ENCODE data around the gene RABGEF1. TPM values are rescaled to one million over a fixed set of nuclear protein-coding genes. Genes with fewer than 3 reads are reported as not detected.
"Not testable (repeated sequence)": the region's sequence is repeated elsewhere in the genome, so short reads cannot be mapped to it uniquely, and the experiment has no call there.

RABGEF1 gene
- total and polyA plus RNA-seq, 5 experiments from 2014 or later = 17.5 to 27.5 (median 23.0) TPM

- H3K27me3 Mint-ChIP-seq = no peaks in the 10 kb centered on the region
- POLR2A ChIA-PET = interaction anchor here (0.6 to 3.4 kb wide), 2 partner anchors 41 to 83 kb away, joined by 3 to 16 read pairs; no protein-coding TSS in a partner anchor
- H3K9me3 Mint-ChIP-seq = peaks cover 0 to 15% (median 1%) of the 10 kb centered on the region in 9 donors
- DNase-seq (no peak), ATAC-seq (no peak)
- H3K27ac Mint-ChIP-seq = peak overlapping the region in 6 of 10 donors; percentile 34 to 87 (median 74)
- peaks cover 29 to 56% (median 53%) of the 10 kb centered on the region in 4 donors for H3K4me1 Mint-ChIP-seq
- H3K36me3 Mint-ChIP-seq = peaks cover 6 to 19% (median 11%) of the 10 kb centered on the region in 3 donors
- H3K4me3 Mint-ChIP-seq = peak overlapping the region in 4 of 10 donors; percentile 12 to 56 (median 30)
These were observed 2.9 kb upstream of the RABGEF1 start for GRCh38 chr7:66737667-66738066.

- Mint-ChIP-seq H3K27ac (peak overlapping the region; percentile 90 to 99 (median 97)), H3K9me3 (peaks cover 0 to 15% (median 1%) of the 10 kb centered on the region in 9 donors), H3K27me3 (no peaks in the 10 kb centered on the region), H3K4me1 (peaks cover 25 to 60% (median 55%) of the 10 kb centered on the region in 4 donors), H3K36me3 (peaks cover 6 to 18% (median 11%) of the 10 kb centered on the region in 3 donors), H3K4me3 (peak overlapping the region; percentile 90 to 99 (median 94))
- POLR2A ChIA-PET = interaction anchor here (0.7 to 3.4 kb wide), 11 partner anchors 69 to 256 kb away, joined by 3 to 16 read pairs (median 6); partner anchors contain the start of genes KCTD7, SBDS, TMEM248 and TYW1
- no peak for DNase-seq
- no peak for ATAC-seq
These were observed 1.1 kb upstream of the RABGEF1 start for GRCh38 chr7:66739477-66739876.

GRCh38 chr7:66739953-66740301, 606 bp upstream of the RABGEF1 start:
- no peaks in the 10 kb centered on the region for H3K27me3 Mint-ChIP-seq
- POLR2A ChIA-PET = interaction anchor here (0.7 to 3.4 kb wide), 13 partner anchors 29 to 256 kb away, joined by 3 to 16 read pairs (median 6); partner anchors contain the start of genes KCTD7, SBDS, TMEM248 and TYW1
- peak overlapping the region; percentile 90 to 99 (median 94) for H3K4me3 Mint-ChIP-seq
- H3K4me1 Mint-ChIP-seq = peaks cover 25 to 63% (median 56%) of the 10 kb centered on the region in 4 donors
- peak in 1 of 10 donors; percentile 10 for DNase-seq
- H3K36me3 Mint-ChIP-seq = peaks cover 6 to 14% (median 11%) of the 10 kb centered on the region in 3 donors
- peak in 1 of 2 donors; percentile 5 for ATAC-seq
- H3K27ac Mint-ChIP-seq = peak overlapping the region; percentile 90 to 99 (median 97)
- H3K9me3 Mint-ChIP-seq = peaks cover 0 to 15% (median 1%) of the 10 kb centered on the region in 9 donors

- POLR2A ChIA-PET = interaction anchor here (0.6 to 3.4 kb wide), 13 partner anchors 11 to 536 kb away, joined by 3 to 16 read pairs (median 6); partner anchors contain the start of genes SBDS, TMEM248, TPST1 and TYW1
- H3K27me3 Mint-ChIP-seq, H3K36me3 Mint-ChIP-seq, H3K9me3 Mint-ChIP-seq: not testable (repeated sequence)
- H3K4me1 Mint-ChIP-seq = peaks cover 18 to 65% (median 50%) of the 10 kb centered on the region in 4 donors
- peak overlapping the region in 9 of 10 donors; percentile 87 to 99 (median 96) for H3K27ac Mint-ChIP-seq
- peak overlapping the region; percentile 84 to 99 (median 94) for H3K4me3 Mint-ChIP-seq
- DNase-seq = peak in 8 of 10 donors; percentile 13 to 72 (median 35)
- ATAC-seq = peak; percentile 19 to 20
These were observed 612 bp downstream of the RABGEF1 start for GRCh38 chr7:66740980-66741709.

- Mint-ChIP-seq H3K27ac (peak overlapping the region in 8 of 10 donors; percentile 87 to 99 (median 97)), H3K36me3 (peaks cover 0 to 6% (median 0%) of the 10 kb centered on the region in 3 donors), H3K4me3 (peak overlapping the region; percentile 84 to 99 (median 94)), H3K27me3 (no peaks in the 10 kb centered on the region), H3K4me1 (peaks cover 15 to 64% (median 48%) of the 10 kb centered on the region in 4 donors), H3K9me3 (no peaks in the 10 kb centered on the region)
- DNase-seq (no peak), ATAC-seq (no peak)
- POLR2A ChIA-PET = interaction anchor here (1.1 to 2.6 kb wide), 4 partner anchors 11 to 248 kb away, joined by 3 to 7 read pairs (median 4); partner anchors contain the start of gene TMEM248
These were observed 1.1 kb downstream of the RABGEF1 start for GRCh38 chr7:66741710-66742049.

GRCh38 chr7:66742298-66742697, 1.8 kb downstream of the RABGEF1 start:
- Mint-ChIP-seq H3K4me1 (peaks cover 11 to 65% (median 45%) of the 10 kb centered on the region in 4 donors), H3K4me3 (peak overlapping the region in 9 of 10 donors; percentile 35 to 99 (median 66)), H3K27ac (peak overlapping the region; percentile 12 to 98 (median 76))
- not testable (repeated sequence) for H3K9me3 Mint-ChIP-seq, H3K36me3 Mint-ChIP-seq, ATAC-seq, H3K27me3 Mint-ChIP-seq, DNase-seq
- POLR2A ChIA-PET = interaction anchor here (1.1 kb wide), 1 partner anchor 179 kb away, joined by 3 read pairs; the partner anchor contains the start of gene TMEM248

- H3K9me3 Mint-ChIP-seq = no peaks in the 10 kb centered on the region
- POLR2A ChIA-PET = interaction anchor here (1.2 kb wide), 1 partner anchor 14 kb away, joined by 3 read pairs; no protein-coding TSS in a partner anchor
- H3K27me3 Mint-ChIP-seq = no peaks in the 10 kb centered on the region
- H3K27ac Mint-ChIP-seq = peak overlapping the region in 3 of 10 donors; percentile 20 to 74 (median 31)
- H3K4me3 Mint-ChIP-seq = peak overlapping the region in 3 of 10 donors; percentile 8 to 60 (median 29)
- ATAC-seq (no peak), DNase-seq (no peak)
- peaks cover 0 to 15% (median 2%) of the 10 kb centered on the region in 3 donors for H3K36me3 Mint-ChIP-seq
- peaks cover 18 to 65% (median 50%) of the 10 kb centered on the region in 4 donors for H3K4me1 Mint-ChIP-seq
These were observed 3.4 kb downstream of the RABGEF1 start for GRCh38 chr7:66743920-66744319.

GRCh38 chr7:66747385-66747784, 6.9 kb downstream of the RABGEF1 start:
- H3K27ac Mint-ChIP-seq = no peak overlapping the region
- no peak for DNase-seq
- ATAC-seq = no peak
- H3K4me1 Mint-ChIP-seq = peaks cover 9 to 65% (median 48%) of the 10 kb centered on the region in 4 donors
- peak overlapping the region in 1 of 10 donors; percentile 6 for H3K4me3 Mint-ChIP-seq
- no peaks in the 10 kb centered on the region for H3K9me3 Mint-ChIP-seq
- POLR2A ChIA-PET = no interaction called here
- H3K36me3 Mint-ChIP-seq = peaks cover 0 to 22% (median 5%) of the 10 kb centered on the region in 3 donors
- no peaks in the 10 kb centered on the region for H3K27me3 Mint-ChIP-seq

GRCh38 chr7:66747881-66748511, 7.5 kb downstream of the RABGEF1 start:
- peaks cover 15 to 67% (median 48%) of the 10 kb centered on the region in 4 donors for H3K4me1 Mint-ChIP-seq
- no peak for DNase-seq
- no peak for ATAC-seq
- H3K4me3 Mint-ChIP-seq = peak overlapping the region in 1 of 10 donors; percentile 25
- H3K27me3 Mint-ChIP-seq = no peaks in the 10 kb centered on the region
- H3K9me3 Mint-ChIP-seq = no peaks in the 10 kb centered on the region
- H3K27ac Mint-ChIP-seq = peak overlapping the region in 1 of 10 donors; percentile 10
- H3K36me3 Mint-ChIP-seq = peaks cover 0 to 22% (median 5%) of the 10 kb centered on the region in 3 donors
- POLR2A ChIA-PET = no interaction called here

- Mint-ChIP-seq H3K9me3 (no peaks in the 10 kb centered on the region), H3K4me3 (peak overlapping the region in 1 of 10 donors; percentile 17), H3K4me1 (peaks cover 15 to 69% (median 49%) of the 10 kb centered on the region in 4 donors), H3K36me3 (peaks cover 0 to 22% (median 5%) of the 10 kb centered on the region in 3 donors), H3K27ac (peak overlapping the region in 1 of 10 donors; percentile 32), H3K27me3 (no peaks in the 10 kb centered on the region)
- POLR2A ChIA-PET = no interaction called here
- DNase-seq (no peak), ATAC-seq (no peak)
These were observed 8.3 kb downstream of the RABGEF1 start for GRCh38 chr7:66748791-66749190.

GRCh38 chr7:66751945-66752344, 11.4 kb downstream of the RABGEF1 start:
- H3K27me3 Mint-ChIP-seq = no peaks in the 10 kb centered on the region
- no peak overlapping the region for H3K4me3 Mint-ChIP-seq
- H3K9me3 Mint-ChIP-seq = no peaks in the 10 kb centered on the region
- DNase-seq (no peak), ATAC-seq (no peak)
- peaks cover 0 to 15% (median 5%) of the 10 kb centered on the region in 3 donors for H3K36me3 Mint-ChIP-seq
- POLR2A ChIA-PET = interaction anchor here (1.2 kb wide), 1 partner anchor 11 kb away, joined by 3 read pairs; the partner anchor contains the start of gene RABGEF1
- H3K4me1 Mint-ChIP-seq = peaks cover 17 to 72% (median 51%) of the 10 kb centered on the region in 4 donors
- no peak overlapping the region for H3K27ac Mint-ChIP-seq

GRCh38 chr7:66754541-66754940, 14.0 kb downstream of the RABGEF1 start:
- peaks cover 16 to 65% (median 46%) of the 10 kb centered on the region in 4 donors for H3K4me1 Mint-ChIP-seq
- H3K27ac Mint-ChIP-seq = no peak overlapping the region
- DNase-seq (no peak), ATAC-seq (no peak)
- peaks cover 0 to 15% (median 0%) of the 10 kb centered on the region in 3 donors for H3K36me3 Mint-ChIP-seq
- POLR2A ChIA-PET = interaction anchor here (1.4 kb wide), 1 partner anchor 14 kb away, joined by 5 read pairs; the partner anchor contains the start of gene RABGEF1
- H3K4me3 Mint-ChIP-seq = no peak overlapping the region
- H3K9me3 Mint-ChIP-seq = no peaks in the 10 kb centered on the region
- H3K27me3 Mint-ChIP-seq = no peaks in the 10 kb centered on the region

All from naive thymus-derived CD8-positive, alpha-beta T cell (primary cell).